LoVo (cell line): Measurements from ENCODE around the gene AIG1.

Experiments
- DNase-seq: peaks from one replicate; pipeline ENCODE4 v3.0.0-alpha.2; 2016; ENCODE audit warnings: low spot score

The AIG1 gene

DNA sequence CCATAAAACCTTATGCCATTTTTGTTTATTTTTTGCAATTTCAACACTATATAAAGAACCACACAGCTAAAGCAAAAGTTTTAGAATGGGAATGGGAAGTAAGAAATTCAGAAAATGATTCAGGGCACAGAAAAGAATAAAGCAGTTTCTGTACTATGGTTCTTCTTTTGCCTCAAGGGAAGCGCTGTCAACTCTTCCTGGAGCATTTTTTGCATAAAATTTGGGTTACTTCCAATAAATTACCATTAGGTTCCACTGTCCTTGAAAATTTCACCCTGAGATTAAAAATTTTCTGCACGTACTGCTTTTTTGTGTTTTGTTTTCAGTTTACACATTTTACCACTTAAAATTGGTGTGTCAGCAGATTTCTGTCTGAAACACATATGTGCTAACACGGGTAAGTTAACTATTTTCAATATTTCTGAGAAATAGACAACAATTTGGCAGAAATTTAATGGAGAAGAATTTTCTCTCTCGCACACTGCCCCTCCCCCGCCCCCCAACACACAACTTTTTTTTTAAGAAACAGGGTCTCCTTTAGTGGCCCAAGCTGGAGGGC lies 310.2 kb downstream of the AIG1 start:
- DNase-seq: no peak

DNA sequence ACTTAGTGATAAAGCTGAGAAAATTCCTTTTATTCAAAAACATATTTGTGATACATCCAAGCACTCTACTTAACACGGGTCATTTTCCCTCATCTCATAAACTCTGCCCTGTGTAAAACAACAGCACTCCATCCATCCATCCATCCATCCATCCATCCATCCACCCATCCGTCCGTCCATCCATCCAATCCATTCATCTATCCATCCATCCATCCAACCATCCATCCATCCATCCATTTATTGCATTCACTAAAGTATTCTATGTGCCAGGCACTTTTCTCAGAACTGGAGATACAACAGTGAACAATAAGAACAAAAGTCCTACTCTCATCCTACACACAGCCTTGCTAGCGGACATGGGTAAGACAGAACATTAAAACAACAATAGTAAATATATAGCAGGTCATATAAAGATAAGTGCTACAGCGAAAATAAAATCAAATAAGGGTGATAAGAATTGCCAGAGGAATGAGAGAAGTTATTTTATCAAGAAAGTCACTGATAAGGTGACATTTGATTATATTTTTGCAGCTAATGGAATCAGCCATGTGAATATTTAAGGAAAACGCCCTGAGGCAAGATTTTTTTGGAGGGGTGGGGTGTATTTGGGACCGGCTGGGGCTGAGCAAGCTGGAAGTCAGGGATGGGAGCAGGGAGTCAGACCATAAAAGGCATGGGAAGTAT lies 311.7 kb downstream of the AIG1 start:
- no peak for DNase-seq

- no peak for DNase-seq
These were observed 313.3 kb downstream of the AIG1 start for GRCh38 chr6:143374014-143374413.

DNA sequence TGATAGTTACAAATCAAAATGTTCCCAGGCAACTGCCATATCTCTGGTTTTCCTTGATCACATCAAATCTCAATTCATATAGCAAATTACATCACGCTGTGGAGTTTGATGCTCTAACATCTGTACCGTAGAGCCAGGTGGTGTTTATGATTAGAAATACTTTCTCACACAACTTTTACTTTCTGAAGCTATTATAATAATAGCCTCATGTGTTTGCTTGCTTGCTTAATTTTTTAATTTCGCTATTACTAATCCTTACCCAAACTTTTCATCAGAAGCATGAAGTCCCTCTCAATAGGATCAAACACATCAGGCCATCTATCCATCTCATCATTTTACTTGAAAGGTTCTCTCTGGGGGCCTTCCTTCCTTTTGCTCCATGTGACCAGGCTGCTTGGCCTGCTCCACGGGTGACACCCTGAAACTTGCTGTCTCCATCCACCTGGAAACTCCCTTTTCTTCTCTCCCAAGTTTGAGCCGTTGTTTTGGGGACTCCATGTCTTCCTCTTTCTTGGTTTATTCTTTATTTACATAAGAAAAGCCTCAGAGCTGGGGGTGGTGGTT lies 314.4 kb downstream of the AIG1 start:
- DNase-seq: no peak

DNA sequence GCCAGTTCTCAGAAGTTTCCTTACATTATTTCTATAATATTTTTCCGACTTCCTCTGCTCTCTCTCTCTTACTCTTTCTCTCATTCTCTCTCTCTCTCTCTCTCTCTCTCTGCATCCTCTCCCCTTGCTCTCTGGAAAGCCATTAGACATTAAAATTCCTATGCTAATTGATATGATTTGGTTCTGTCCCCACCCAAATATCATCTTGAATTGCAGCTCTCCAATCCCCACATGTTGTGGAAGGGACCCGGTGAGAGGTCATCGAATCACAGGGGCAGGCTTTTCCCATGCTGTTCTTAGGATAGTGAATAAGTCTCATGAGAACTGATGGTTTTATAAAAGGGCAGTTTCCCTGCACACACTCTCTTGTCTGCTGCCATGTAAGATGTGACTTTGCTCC lies 315.7 kb downstream of the AIG1 start:
- no peak for DNase-seq

DNA sequence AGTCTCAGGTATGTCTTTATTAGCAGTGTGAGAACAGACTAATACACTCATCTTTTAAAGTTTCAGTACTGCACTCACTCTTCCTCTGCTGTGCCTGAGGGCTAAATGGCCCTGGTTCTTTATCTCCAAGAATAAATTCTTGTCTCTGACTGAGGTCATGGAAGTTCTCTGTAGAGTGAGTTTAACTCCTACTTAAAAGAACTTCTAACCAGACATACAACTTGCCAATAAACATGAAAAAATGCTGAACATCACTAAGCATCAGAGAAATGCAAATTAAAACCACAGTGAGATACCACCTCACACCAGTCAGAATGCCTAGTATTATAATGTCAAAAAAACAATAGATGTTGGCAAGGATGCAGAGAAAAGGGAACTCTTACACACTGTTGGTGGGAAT lies 316.2 kb downstream of the AIG1 start:
- no peak for DNase-seq

GRCh38 chr6:143385636-143386035 lies 324.9 kb downstream of the AIG1 start:
- DNase-seq: no peak

- no peak for DNase-seq
These were observed 329.6 kb downstream of the AIG1 start for GRCh38 chr6:143390278-143390677.
